H1 (cell line): ENCODE data around the gene AGGF1. TPM values are rescaled to one million over a fixed set of nuclear protein-coding genes. Genes with fewer than 3 reads are reported as not detected.
"Not testable (repeated sequence)": the region's sequence is repeated elsewhere in the genome, so short reads cannot be mapped to it uniquely, and the experiment has no call there.

Experiments
- CTCF ChIA-PET: fragments of 300-600 bp; sonication (Branson Sonifier 250); formaldehyde crosslinking; loops from one replicate; lab custom pipeline; 2021; ENCODE audit not compliant: partially characterized antibody; lab: Charles Lee
- POLR2A ChIA-PET: fragments of 300-600 bp; sonication (Branson Sonifier 250); formaldehyde crosslinking; loops from one replicate; lab custom pipeline; 2021; ENCODE audit warnings: inconsistent platforms; ENCODE audit not compliant: partially characterized antibody; lab: Charles Lee
- DNase-seq, 2 experiments: peaks; one replicate each; pipeline versions ENCODE4 v3.0.0 to v3.0.0-alpha.2; 2010 to 2022; ENCODE audit warnings: low spot score in 2 of 2, low read depth in 1 of 2, mixed read lengths in 1 of 2
- FAIRE-seq: peaks from 2 replicates; lab custom pipeline; 2011; peaks lifted over from hg19 to GRCh38; lab: Jason Lieb, UNC
- H2AFZ ChIP-seq: 2 replicates; pipeline ENCODE4 v1.8.1; 2012; ENCODE audit warnings: low read length, inconsistent platforms
- H2AK5ac ChIP-seq: 2 replicates; pipeline ENCODE4 v1.6.1; 2013; ENCODE audit warnings: low read depth, low read length
- H2BK120ac ChIP-seq: replicated peaks from 2 replicates; pipeline ENCODE3; 2013; ENCODE audit warnings: low read depth, low read length, inconsistent platforms
- H2BK12ac ChIP-seq: 2 replicates; pipeline ENCODE4 v1.6.1; 2013; ENCODE audit warnings: low read depth, low read length
- H2BK15ac ChIP-seq: 2 replicates; pipeline ENCODE4 v1.6.1; 2013; ENCODE audit warnings: low read length
- H2BK20ac ChIP-seq: 2 replicates; pipeline ENCODE4 v1.6.1; 2013; ENCODE audit warnings: low read length
- H2BK5ac ChIP-seq: 2 replicates; pipeline ENCODE4 v1.6.1; 2013; ENCODE audit warnings: low read depth, low read length
- H3K14ac ChIP-seq: 2 replicates; pipeline ENCODE4 v1.6.1; 2013; ENCODE audit warnings: inconsistent platforms; ENCODE audit not compliant: insufficient read length
- H3K18ac ChIP-seq: 2 replicates; pipeline ENCODE4 v1.6.1; 2013; ENCODE audit warnings: low read length; ENCODE audit errors: extremely low read depth
- H3K23ac ChIP-seq: 2 replicates; pipeline ENCODE4 v1.6.1; 2013; ENCODE audit warnings: inconsistent platforms; ENCODE audit not compliant: insufficient read length
- H3K23me2 ChIP-seq: 2 replicates; pipeline ENCODE4 v1.6.1; 2013; ENCODE audit warnings: low read depth, low read length
- H3K27ac ChIP-seq: 2 replicates; pipeline ENCODE4 v1.6.1; 2011; ENCODE audit warnings: low read depth, low read length, inconsistent platforms
- H3K27me3 ChIP-seq, 4 experiments: replicated peaks in 1 of 4; 1 replicate in 1 of 4; 2 replicates in 3 of 4; pipeline versions ENCODE4 v1.6.1 to v1.8.1; 2011 to 2013; ENCODE audit warnings: low read length in 3 of 4, mild to moderate bottlenecking in 3 of 4, inconsistent platforms in 2 of 4, mixed read lengths in 2 of 4, moderate library complexity in 1 of 4; ENCODE audit not compliant: control insufficient read depth in 3 of 4, insufficient read depth in 3 of 4; ENCODE audit errors: extremely low read depth in 1 of 4
- H3K36me3 ChIP-seq, 4 experiments: 2 replicates each; pipeline versions ENCODE4 v1.6.1 to v1.8.1; 2011 to 2013; ENCODE audit warnings: mild to moderate bottlenecking in 4 of 4, low read length in 3 of 4, moderate library complexity in 2 of 4, control low read depth in 1 of 4, inconsistent platforms in 1 of 4; ENCODE audit not compliant: insufficient read depth in 4 of 4, control insufficient read depth in 2 of 4
- H3K4ac ChIP-seq: replicated peaks from 2 replicates; pipeline ENCODE3; 2013; ENCODE audit warnings: low read length, low read depth, mixed read lengths, inconsistent platforms; ENCODE audit not compliant: insufficient read length
- H3K4me1 ChIP-seq, 4 experiments: replicated peaks in 1 of 4; 1 replicate in 1 of 4; 2 replicates in 3 of 4; pipeline versions ENCODE4 v1.6.1 to v1.8.1; 2011 to 2013; ENCODE audit warnings: low read length in 3 of 4, inconsistent platforms in 2 of 4, mixed read lengths in 1 of 4; ENCODE audit not compliant: insufficient read depth in 4 of 4, control insufficient read depth in 3 of 4
- H3K4me2 ChIP-seq, 2 experiments: 2 replicates each; pipeline versions ENCODE4 v1.6.1 to v1.8.1; 2011 to 2013; ENCODE audit warnings: low read depth in 2 of 2, low read length in 2 of 2, control low read depth in 1 of 2, inconsistent platforms in 1 of 2, mild to moderate bottlenecking in 1 of 2; ENCODE audit not compliant: insufficient read depth in 1 of 2
- H3K4me3 ChIP-seq, 4 experiments: fragments of 200-600, 300-600 bp in 1 of 4; sonication (generic), shearing (Covaris generic), sonication (Bioruptor Twin) in 1 of 4; 2 replicates each; pipeline versions ENCODE4 v1.5.1 to v1.8.1; 2011 to 2016; ENCODE audit warnings: low read length in 4 of 4, low read depth in 3 of 4, control low read depth in 2 of 4, inconsistent platforms in 2 of 4, mild to moderate bottlenecking in 2 of 4, mixed read lengths in 1 of 4, moderate library complexity in 1 of 4; ENCODE audit not compliant: insufficient read depth in 2 of 4; ENCODE audit errors: extremely low read depth in 1 of 4
- H3K56ac ChIP-seq: replicated peaks from 2 replicates; pipeline ENCODE3; 2013; ENCODE audit warnings: low read depth, mild to moderate bottlenecking, mixed read lengths, low read length, inconsistent platforms; ENCODE audit not compliant: insufficient read length
- H3K79me1 ChIP-seq: 2 replicates; pipeline ENCODE4 v1.6.1; 2013; ENCODE audit warnings: low read depth, low read length, control low read depth
- H3K79me2 ChIP-seq, 2 experiments: 2 replicates each; pipeline versions ENCODE4 v1.6.1 to v1.8.1; 2012 to 2013; ENCODE audit warnings: low read length in 2 of 2, mild to moderate bottlenecking in 2 of 2, inconsistent platforms in 1 of 2; ENCODE audit not compliant: insufficient read depth in 2 of 2, control insufficient read depth in 1 of 2
- H3K9ac ChIP-seq, 4 experiments: replicated peaks in 1 of 4; 1 replicate in 1 of 4; 2 replicates in 3 of 4; pipeline versions ENCODE4 v1.6.1 to v1.8.1; 2011 to 2013; ENCODE audit warnings: low read depth in 3 of 4, low read length in 3 of 4, control low read depth in 2 of 4, mild to moderate bottlenecking in 2 of 4, moderate library complexity in 2 of 4, inconsistent platforms in 1 of 4; ENCODE audit errors: extremely low read depth in 1 of 4
- H3K9me3 ChIP-seq, 2 experiments: 2 replicates each; pipeline versions ENCODE4 v1.6.1 to v1.8.1; 2012 to 2013; ENCODE audit warnings: mild to moderate bottlenecking in 2 of 2, moderate library complexity in 2 of 2, control low read depth in 1 of 2, inconsistent platforms in 1 of 2, low read depth in 1 of 2, low read length in 1 of 2, mixed read lengths in 1 of 2; ENCODE audit not compliant: insufficient read depth in 2 of 2
- H4K20me1 ChIP-seq, 2 experiments: replicated peaks in 1 of 2; 2 replicates each; pipeline versions ENCODE3 to v1.8.1; 2011 to 2013; ENCODE audit warnings: inconsistent platforms in 2 of 2, low read length in 2 of 2, mild to moderate bottlenecking in 1 of 2; ENCODE audit not compliant: insufficient read depth in 2 of 2, control insufficient read depth in 1 of 2
- H4K5ac ChIP-seq: 2 replicates; pipeline ENCODE4 v1.6.1; 2013; ENCODE audit warnings: low read length, low read depth, mixed read lengths, inconsistent platforms; ENCODE audit not compliant: insufficient read length
- H4K8ac ChIP-seq: 2 replicates; pipeline ENCODE4 v1.8.0; 2013; ENCODE audit warnings: mild to moderate bottlenecking, moderate library complexity, low read length, inconsistent platforms; ENCODE audit not compliant: insufficient read depth; ENCODE audit errors: extremely low read depth
- H4K91ac ChIP-seq: replicated peaks from 2 replicates; pipeline ENCODE3; 2013; ENCODE audit warnings: low read length, mixed read lengths, inconsistent platforms; ENCODE audit not compliant: insufficient read length
- CHD1 ChIP-seq: IDR thresholded peaks from 2 replicates; pipeline ENCODE4 v1.6.1; 2012; ENCODE audit warnings: low read depth, low read length, improper control_type of control experiment
- EGR1 ChIP-seq: IDR thresholded peaks from 2 replicates; pipeline ENCODE4 v1.6.1; 2011; ENCODE audit warnings: low read depth, low read length, borderline replicate concordance
- NRF1 ChIP-seq: IDR thresholded peaks from 2 replicates; pipeline ENCODE4 v1.6.1; 2011; ENCODE audit warnings: mild to moderate bottlenecking, low read depth, low read length, improper control_type of control experiment
- SP1 ChIP-seq: IDR thresholded peaks from 2 replicates; pipeline ENCODE4 v1.6.1; 2011; ENCODE audit warnings: low read depth, low read length
- WGBS, 2 experiments: shearing (Covaris generic) in 1 of 2; methylation state at CpG; one replicate each; pipeline versions ENCODE4 v1.1.6 to v1.1.7; 2013 to 2015; ENCODE audit warnings: low lambda C conversion rate in 2 of 2, mixed read lengths in 2 of 2, inconsistent platforms in 1 of 2, low coverage in 1 of 2, missing lambda C conversion rate in 1 of 2; ENCODE audit not compliant: insufficient replicate concordance in 2 of 2, insufficient coverage in 1 of 2, insufficient read length in 1 of 2; ENCODE audit errors: extremely low coverage in 1 of 2, missing lambda C conversion rate in 1 of 2; 5-methylcytosine and 5-hydroxymethylcytosine counted together
- polyA plus RNA-seq, 7 experiments: library from polyadenylated mRNA; depleted of rRNA in 3 of 7; stranded (reverse) in 5 of 7; unstranded in 2 of 7; fragments of >200 nt in 5 of 7; fragments of 200-250 nt in 2 of 7; gene quantifications; 1 replicate in 5 of 7; 2 replicates in 1 of 7; 4 replicates in 1 of 7; pipeline versions ENCODE4 v1.2.1 to v1.2.3, GENCODE V29; 2011 to 2013; ENCODE audit warnings: missing spikeins in 2 of 7, mixed read lengths in 2 of 7
- total RNA-seq: library from RNA; stranded (reverse); fragmentation: NEBNext Ultra II Directional; extraction: Animal tissue kit (Norgen Biotek cat#: 25700); gene quantifications from 2 replicates; pipeline ENCODE4 v1.2.1, GENCODE V29; 2021

Gene AGGF1
- total and polyA plus RNA-seq, 2 of the 8 experiments (the other 6 are each of a cell fraction or from before 2014, with no cell fraction given) = 7.3 to 19.0 TPM

DNA sequence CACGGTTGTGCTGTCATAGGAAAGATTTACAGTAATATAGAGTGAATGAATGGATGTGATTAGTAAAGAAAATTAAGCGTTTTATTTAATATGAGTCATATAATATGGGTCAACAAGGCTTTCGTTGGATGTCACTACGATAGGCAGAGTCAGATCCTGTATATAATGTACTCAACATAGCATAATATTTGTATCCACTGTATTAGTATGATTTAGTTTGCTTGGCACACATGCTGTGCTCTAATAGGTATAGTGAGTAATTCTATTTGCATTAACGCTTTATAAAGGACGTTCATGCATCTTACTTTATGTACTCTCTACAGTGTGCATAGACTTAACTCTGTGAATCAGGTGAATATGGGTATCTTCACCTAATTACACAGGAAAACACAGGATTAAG is 35.9 kb upstream of the AGGF1 start (continued):
- TF ChIP-seq SP1 (no peak), CHD1 (no peak), NRF1 (no peak), EGR1 (no peak)

DNA sequence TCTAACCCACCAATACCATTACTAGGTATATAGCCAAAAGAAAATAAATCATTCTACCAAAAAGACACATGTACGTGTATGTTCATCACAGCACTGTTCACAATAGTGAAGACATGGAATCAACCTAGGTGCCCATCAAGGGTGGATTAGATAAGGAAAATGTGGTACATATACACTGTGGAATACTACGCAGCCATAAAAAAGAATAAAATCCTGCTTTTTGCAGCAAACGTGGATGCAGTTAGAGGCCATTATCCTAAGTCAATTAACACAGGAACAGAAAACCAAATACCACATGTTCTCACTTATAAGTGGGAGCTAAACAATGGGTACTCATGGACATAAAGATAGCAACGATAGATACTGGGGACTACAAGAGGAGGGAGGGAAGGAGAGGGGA is 32.0 kb upstream of the AGGF1 start:
- H3K4me3 ChIP-seq, H3K14ac ChIP-seq, H2BK20ac ChIP-seq, H4K5ac ChIP-seq, H3K79me2 ChIP-seq, H3K56ac ChIP-seq, H2BK15ac ChIP-seq, H2AK5ac ChIP-seq, H4K20me1 ChIP-seq, POLR2A ChIA-PET, H2BK12ac ChIP-seq, H3K4ac ChIP-seq, DNase-seq, H3K9me3 ChIP-seq, H3K36me3 ChIP-seq, H3K4me1 ChIP-seq, H4K8ac ChIP-seq, H2BK5ac ChIP-seq, H3K4me2 ChIP-seq, H3K79me1 ChIP-seq, H3K27me3 ChIP-seq, H3K23me2 ChIP-seq, H3K9ac ChIP-seq, CTCF ChIA-PET, H4K91ac ChIP-seq, H3K23ac ChIP-seq, H3K27ac ChIP-seq, H3K18ac ChIP-seq, FAIRE-seq, H2AFZ ChIP-seq, H2BK120ac ChIP-seq: not testable (repeated sequence)
- WGBS, 2 experiments = 84% methylated on average over 4 of the region's 4 CpGs; no CpG with 5 or more reads in 1 of the 2 experiments
